Uterus (tissue), 4 donors: ENCODE data around the gene DNAJC15. TPM values are rescaled to one million over a fixed set of nuclear protein-coding genes. Genes with fewer than 3 reads are reported as not detected.

Source experiments
- DNase-seq, 2 donors: peaks; one replicate each; pipeline ENCODE4 v3.0.0-alpha.2; 2019 to 2020
- H3K27ac ChIP-seq, 2 donors: fragments of 200-600 bp; sonication (generic); 1 replicate in 1 of 2; 2 replicates in 1 of 2; pipeline ENCODE4 v1.5.1; 2016 to 2018
- H3K27me3 ChIP-seq, 2 donors: fragments of 200-600 bp; sonication (generic); one replicate each; pipeline ENCODE4 v1.5.1; 2018 to 2019; ENCODE audit warnings: control low read depth in 1 of 2
- H3K36me3 ChIP-seq, 2 donors: fragments of 200-600 bp; sonication (generic); one replicate each; pipeline ENCODE4 v1.5.1; 2019; ENCODE audit warnings: control low read depth in 1 of 2
- H3K4me1 ChIP-seq, 2 donors: fragments of 200-600 bp; sonication (generic); one replicate each; pipeline ENCODE4 v1.5.1; 2018 to 2019; ENCODE audit warnings: control low read depth in 1 of 2
- H3K4me3 ChIP-seq, 2 donors: fragments of 200-600 bp; sonication (generic); 1 replicate in 1 of 2; 2 replicates in 1 of 2; pipeline ENCODE4 v1.5.1; 2018 to 2019; ENCODE audit warnings: mild to moderate bottlenecking in 1 of 2
- H3K9me3 ChIP-seq, 2 donors: fragments of 200-600 bp; sonication (generic); one replicate each; pipeline ENCODE4 v1.5.1; 2019; ENCODE audit warnings: control low read depth in 1 of 2
- POLR2A ChIP-seq, 2 donors: fragments of 450-650 bp; IDR thresholded peaks; one replicate each; pipeline ENCODE4 v1.6.1; 2016; ENCODE audit warnings: antibody characterized with exemption in 2 of 2, mild to moderate bottlenecking in 1 of 2, moderate library complexity in 1 of 2
- intact Hi-C: fragments of 100-400 bp; cut with DNase I; formaldehyde crosslinking; loops from one replicate; pipeline ENCODE4 v1.15.1; 2023; ENCODE audit warnings: low total_unique reads
- total RNA-seq, 4 donors: library from RNA; depleted of rRNA in 3 of 4; stranded (reverse); fragments of >200 nt in 3 of 4; gene quantifications; one replicate each; pipeline versions ENCODE4 v1.1.0 to v1.2.4, GENCODE V29; 2014 to 2023
- TF ChIP-seq, protein P1 (sequence below), 4 experiments: fragments of 200-600 bp in 2 of 4; fragments of 450-650 bp in 2 of 4; sonication (generic) in 2 of 4; IDR thresholded peaks; one replicate each; pipeline ENCODE4 v1.5.1; 2016 to 2019; ENCODE audit warnings: antibody characterized with exemption in 4 of 4, mild to moderate bottlenecking in 2 of 4, moderate library complexity in 1 of 4
- donor health status: DM: yes; HTN: yes; CAD: no.

DNAJC15 gene
- total RNA-seq, 4 donors from 2014 or later, result 3.6 to 14.5 (median 6.1) TPM

DNA sequence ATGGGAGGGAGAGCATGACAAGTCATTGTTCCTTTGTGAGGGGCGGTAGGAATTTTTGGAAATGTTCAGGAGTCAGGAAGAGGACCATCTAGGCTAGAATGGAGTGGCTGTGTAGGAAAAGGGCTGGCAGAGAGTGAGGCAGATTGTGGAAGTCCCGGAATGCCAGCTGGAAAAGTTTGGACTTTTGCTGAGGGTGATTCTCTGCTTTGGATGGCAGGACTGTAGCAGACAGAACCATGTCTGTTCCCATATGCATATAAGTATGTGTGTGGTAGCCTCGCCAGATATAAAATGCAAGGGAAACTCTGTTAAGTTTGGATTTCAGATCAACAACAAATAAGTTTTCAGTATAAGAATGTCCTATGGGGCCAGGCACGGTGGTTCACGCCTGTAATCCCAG, 112.1 kb downstream of the DNAJC15 start:
- no peak overlapping the region for H3K27ac ChIP-seq
- no peaks in the 10 kb centered on the region for H3K27me3 ChIP-seq
- intact Hi-C loops, result no loop called here
- H3K36me3 ChIP-seq, result no peaks in the 10 kb centered on the region
- DNase-seq, result no peak
- H3K9me3 ChIP-seq, result no peaks in the 10 kb centered on the region
- TF ChIP-seq POLR2A (IDR thresholded peaks at IDR 0.05), result no peak
- TF ChIP-seq, protein P1, sequence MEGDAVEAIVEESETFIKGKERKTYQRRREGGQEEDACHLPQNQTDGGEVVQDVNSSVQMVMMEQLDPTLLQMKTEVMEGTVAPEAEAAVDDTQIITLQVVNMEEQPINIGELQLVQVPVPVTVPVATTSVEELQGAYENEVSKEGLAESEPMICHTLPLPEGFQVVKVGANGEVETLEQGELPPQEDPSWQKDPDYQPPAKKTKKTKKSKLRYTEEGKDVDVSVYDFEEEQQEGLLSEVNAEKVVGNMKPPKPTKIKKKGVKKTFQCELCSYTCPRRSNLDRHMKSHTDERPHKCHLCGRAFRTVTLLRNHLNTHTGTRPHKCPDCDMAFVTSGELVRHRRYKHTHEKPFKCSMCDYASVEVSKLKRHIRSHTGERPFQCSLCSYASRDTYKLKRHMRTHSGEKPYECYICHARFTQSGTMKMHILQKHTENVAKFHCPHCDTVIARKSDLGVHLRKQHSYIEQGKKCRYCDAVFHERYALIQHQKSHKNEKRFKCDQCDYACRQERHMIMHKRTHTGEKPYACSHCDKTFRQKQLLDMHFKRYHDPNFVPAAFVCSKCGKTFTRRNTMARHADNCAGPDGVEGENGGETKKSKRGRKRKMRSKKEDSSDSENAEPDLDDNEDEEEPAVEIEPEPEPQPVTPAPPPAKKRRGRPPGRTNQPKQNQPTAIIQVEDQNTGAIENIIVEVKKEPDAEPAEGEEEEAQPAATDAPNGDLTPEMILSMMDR (IDR thresholded peaks at IDR 0.05), result no peak
- no peak overlapping the region for H3K4me3 ChIP-seq
- H3K4me1 ChIP-seq, result no peaks in the 10 kb centered on the region

DNA sequence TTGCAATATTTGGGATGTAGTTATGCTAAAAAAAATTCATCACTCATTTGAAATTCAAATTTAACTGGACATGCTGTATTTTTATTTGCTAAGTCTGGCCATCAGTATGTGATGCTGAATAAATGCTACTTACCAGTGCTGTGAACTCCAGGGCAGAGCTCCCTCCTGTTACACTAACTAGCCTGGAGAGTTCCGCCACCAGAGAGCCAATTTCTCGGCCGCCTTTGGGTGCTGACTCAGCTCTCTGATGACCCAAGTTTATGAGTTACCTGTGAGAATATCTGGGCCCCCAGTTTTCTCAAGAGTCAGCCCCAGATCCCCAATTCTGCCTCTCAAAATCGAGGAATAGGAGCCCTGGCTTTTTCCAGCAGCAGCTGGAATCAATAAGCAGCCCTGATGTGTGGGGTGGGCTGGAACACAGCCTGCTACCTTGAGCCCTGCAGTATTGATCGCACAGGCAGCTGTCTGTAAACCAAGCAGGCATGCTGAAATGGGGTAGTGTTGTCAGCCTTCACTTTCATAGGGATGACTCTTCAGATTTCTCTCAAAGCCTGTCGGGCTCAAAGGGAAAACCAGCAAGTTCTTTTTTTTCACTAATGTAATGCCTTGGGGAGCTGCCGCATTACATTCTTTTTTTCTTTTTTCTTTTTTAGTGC, 113.7 kb downstream of the DNAJC15 start:
- Histone ChIP-seq H3K9me3 (no peaks in the 10 kb centered on the region), H3K36me3 (no peaks in the 10 kb centered on the region), H3K27me3 (no peaks in the 10 kb centered on the region), H3K27ac (no peak overlapping the region), H3K4me3 (no peak overlapping the region), H3K4me1 (no peaks in the 10 kb centered on the region)
- TF ChIP-seq, protein P1 (IDR thresholded peaks at IDR 0.05), result no peak
- no peak for TF ChIP-seq POLR2A (IDR thresholded peaks at IDR 0.05)
- intact Hi-C loops, result no loop called here
- DNase-seq, result no peak

DNA sequence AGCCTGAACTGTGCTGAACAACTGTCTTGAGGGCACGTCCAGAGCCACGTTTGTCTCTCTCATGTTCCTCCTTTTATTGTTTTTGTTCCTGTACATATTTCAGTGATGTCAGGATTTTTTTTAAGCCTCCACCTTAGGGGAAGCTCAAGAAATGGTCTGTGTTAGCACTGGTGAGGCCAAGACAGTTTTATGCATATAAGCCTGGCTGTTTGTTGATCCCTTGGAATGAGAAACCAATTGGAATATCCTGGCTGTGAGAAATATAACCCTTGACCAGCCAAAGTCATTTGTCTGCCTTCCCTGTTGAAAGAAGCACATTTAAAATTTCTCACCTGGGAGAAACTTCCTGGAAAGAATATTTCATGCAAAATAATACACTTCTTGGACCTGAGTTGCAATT, 115.8 kb downstream of the DNAJC15 start:
- H3K27me3 ChIP-seq, result no peaks in the 10 kb centered on the region
- DNase-seq, result no peak
- no peak overlapping the region for H3K4me3 ChIP-seq
- no peaks in the 10 kb centered on the region for H3K9me3 ChIP-seq
- H3K4me1 ChIP-seq, result no peaks in the 10 kb centered on the region
- no peaks in the 10 kb centered on the region for H3K36me3 ChIP-seq
- intact Hi-C loops, result no loop called here
- TF ChIP-seq, protein P1 (IDR thresholded peaks at IDR 0.05), result no peak
- no peak for TF ChIP-seq POLR2A (IDR thresholded peaks at IDR 0.05)
- no peak overlapping the region for H3K27ac ChIP-seq

DNA sequence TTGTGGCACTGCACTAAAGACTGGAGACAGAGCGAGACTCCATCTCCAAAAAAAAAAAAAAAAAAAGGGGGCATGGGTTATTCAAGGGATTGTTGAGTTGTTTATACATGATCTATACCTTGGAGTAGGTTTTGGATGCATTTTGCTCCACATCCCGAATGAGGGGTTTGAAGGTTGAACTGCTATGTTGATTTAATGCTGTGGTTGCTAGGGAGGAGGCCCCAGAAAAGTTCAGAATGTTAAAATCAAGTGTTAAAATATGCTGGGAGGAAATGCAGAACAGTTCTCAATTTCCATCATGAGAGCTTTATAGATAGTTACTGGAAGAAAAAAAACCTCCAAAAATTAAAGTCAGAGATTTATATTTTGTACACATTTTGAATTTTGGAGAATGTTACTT, 116.5 kb downstream of the DNAJC15 start:
- Histone ChIP-seq H3K4me1 (no peaks in the 10 kb centered on the region), H3K27ac (no peak overlapping the region), H3K27me3 (no peaks in the 10 kb centered on the region), H3K4me3 (no peak overlapping the region), H3K9me3 (no peaks in the 10 kb centered on the region), H3K36me3 (no peaks in the 10 kb centered on the region)
- no peak for DNase-seq
- TF ChIP-seq, protein P1 (IDR thresholded peaks at IDR 0.05), result no peak
- no peak for TF ChIP-seq POLR2A (IDR thresholded peaks at IDR 0.05)
- intact Hi-C loops, result no loop called here

DNA sequence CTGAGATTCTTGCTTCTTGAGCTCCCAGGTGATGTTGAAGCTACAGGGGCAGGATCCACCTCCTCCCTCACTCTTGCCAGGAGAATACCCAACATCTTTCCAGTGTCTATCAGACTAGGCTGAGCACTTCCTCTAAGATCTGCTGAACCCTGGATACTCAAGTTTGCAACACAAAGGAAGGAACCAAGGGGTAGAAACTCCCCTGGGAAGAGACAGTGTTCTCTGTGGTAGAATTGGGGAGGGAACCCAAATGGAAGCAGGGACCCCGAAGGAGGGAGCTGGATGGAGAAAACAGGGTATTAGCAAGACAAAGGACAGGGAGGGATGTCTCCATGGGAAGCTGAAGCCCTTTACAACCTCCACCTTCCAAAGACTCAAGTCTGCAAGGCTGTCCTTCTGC, 117.6 kb downstream of the DNAJC15 start:
- intact Hi-C loops, result no loop called here
- H3K36me3 ChIP-seq, result no peaks in the 10 kb centered on the region
- TF ChIP-seq, protein P1 (IDR thresholded peaks at IDR 0.05), result no peak
- TF ChIP-seq POLR2A (IDR thresholded peaks at IDR 0.05), result no peak

More for the DNA sequence above, 117.6 kb downstream of the DNAJC15 start:
- H3K4me3 ChIP-seq, result no peak overlapping the region
- H3K9me3 ChIP-seq, result no peaks in the 10 kb centered on the region
- DNase-seq, result no peak
- H3K27me3 ChIP-seq, result no peaks in the 10 kb centered on the region
- no peaks in the 10 kb centered on the region for H3K4me1 ChIP-seq
- no peak overlapping the region for H3K27ac ChIP-seq
